IPS-NIHi7 (cell line): ENCODE measurements around the gene SYNE1.
A peak's percentile ranks its signal among the peaks of the same experiment; 100 is the strongest.
"Not testable (repeated sequence)": the region's sequence is repeated elsewhere in the genome, so short reads cannot be mapped to it uniquely, and the experiment has no call there.

ENCODE experiments used
- DNase-seq: peaks from one replicate; pipeline ENCODE4 v3.0.0; 2012; ENCODE audit warnings: mixed read lengths; ENCODE audit errors: extremely low spot score

SYNE1 gene

GRCh38 chr6:152490971-152491378, 146.2 kb downstream of the SYNE1 start:
- DNase-seq, result not testable (repeated sequence)

GRCh38 chr6:152484806-152485205, 152.4 kb downstream of the SYNE1 start:
- no peak for DNase-seq

GRCh38 chr6:152482289-152482688, 154.9 kb downstream of the SYNE1 start:
- DNase-seq, result no peak

GRCh38 chr6:152478377-152479010, 158.7 kb downstream of the SYNE1 start:
- no peak for DNase-seq

GRCh38 chr6:152474354-152474753, 162.8 kb downstream of the SYNE1 start:
- DNase-seq, result no peak

GRCh38 chr6:152472325-152472724, 164.8 kb downstream of the SYNE1 start:
- DNase-seq, result no peak

GRCh38 chr6:152471456-152472265, 165.5 kb downstream of the SYNE1 start:
- no peak for DNase-seq

GRCh38 chr6:152463164-152463563, 174.0 kb downstream of the SYNE1 start:
- no peak for DNase-seq

- DNase-seq, result no peak
These were observed 174.4 kb downstream of the SYNE1 start for GRCh38 chr6:152462716-152463115.

GRCh38 chr6:152461556-152461955, 175.6 kb downstream of the SYNE1 start:
- no peak for DNase-seq

GRCh38 chr6:152458648-152459644, 178.2 kb downstream of the SYNE1 start:
- DNase-seq, result no peak

GRCh38 chr6:152457949-152458624, 179.1 kb downstream of the SYNE1 start:
- DNase-seq, result no peak

GRCh38 chr6:152454003-152454402, 183.2 kb downstream of the SYNE1 start:
- DNase-seq, result no peak

- DNase-seq, result no peak
These were observed 183.7 kb downstream of the SYNE1 start for GRCh38 chr6:152453421-152453820.

- no peak for DNase-seq
These were observed 184.5 kb downstream of the SYNE1 start for GRCh38 chr6:152452639-152453038.

- no peak for DNase-seq
These were observed 186.6 kb downstream of the SYNE1 start for GRCh38 chr6:152450519-152450918.

- DNase-seq, result no peak
These were observed 195.3 kb downstream of the SYNE1 start for GRCh38 chr6:152441902-152442301.

GRCh38 chr6:152435816-152436215, 201.3 kb downstream of the SYNE1 start:
- no peak for DNase-seq

- no peak for DNase-seq
These were observed 204.4 kb downstream of the SYNE1 start for GRCh38 chr6:152432758-152433157.

GRCh38 chr6:152428126-152428525, 209.0 kb downstream of the SYNE1 start:
- peak; percentile 19 for DNase-seq

- DNase-seq, result no peak
These were observed 210.9 kb downstream of the SYNE1 start for GRCh38 chr6:152426276-152426675.
